Measurements from ENCODE around the gene ATP5PD. TPM values are rescaled to one million over a fixed set of nuclear protein-coding genes. Genes with fewer than 3 reads are reported as not detected.

The ATP5PD gene
- total and polyA plus RNA-seq, 2 of the 8 experiments (the other 6 are each of a cell fraction or from before 2014, with no cell fraction given), result 335 to 407 TPM

GRCh38 chr17:75064040-75064439 is 17.3 kb upstream of the ATP5PD start:
- Histone ChIP-seq H2BK5ac (ENCODE audit: low read depth, low read length) (no peak overlapping the region), H4K5ac (ENCODE audit: insufficient read length, low read depth, low read length) (no peak overlapping the region), H3K18ac (ENCODE audit: extremely low read depth, low read length) (no peak overlapping the region), H3K4me2 (ENCODE audit: insufficient read depth in 1 of 2, low read depth in 2 of 2, low read length in 2 of 2) (no peak overlapping the region), H3K27me3 (replicated peaks in 1 of 4; ENCODE audit: control insufficient read depth in 3 of 4, extremely low read depth in 1 of 4, insufficient read depth in 3 of 4, low read length in 3 of 4) (no peaks in the 10 kb centered on the region), H3K23ac (ENCODE audit: insufficient read length) (no peak overlapping the region), H3K79me2 (ENCODE audit: control insufficient read depth in 1 of 2, insufficient read depth in 2 of 2, low read length in 2 of 2) (no peaks in the 10 kb centered on the region), H3K27ac (ENCODE audit: low read depth, low read length) (no peak overlapping the region), H4K8ac (ENCODE audit: extremely low read depth, insufficient read depth, low read length) (no peak overlapping the region), H3K4ac (replicated peaks; ENCODE audit: insufficient read length, low read depth, low read length) (no peak overlapping the region), H2BK120ac (replicated peaks; ENCODE audit: low read depth, low read length) (no peak overlapping the region), H4K20me1 (replicated peaks in 1 of 2; ENCODE audit: control insufficient read depth in 1 of 2, insufficient read depth in 2 of 2, low read length in 2 of 2) (peaks cover 3 to 12% of the 10 kb centered on the region in 2 experiments), H3K36me3 (ENCODE audit: control insufficient read depth in 2 of 4, insufficient read depth in 4 of 4, low read length in 3 of 4) (peaks cover 20 to 55% (median 45%) of the 10 kb centered on the region in 4 experiments), H2AK5ac (ENCODE audit: low read depth, low read length) (no peak overlapping the region), H3K14ac (ENCODE audit: insufficient read length) (no peak overlapping the region), H3K9me3 (ENCODE audit: insufficient read depth in 2 of 2, low read depth in 1 of 2, low read length in 1 of 2) (no peaks in the 10 kb centered on the region), H3K79me1 (ENCODE audit: low read depth, low read length) (peaks cover 2% of the 10 kb centered on the region; the same call in 1 of the 2 replicates), H3K23me2 (ENCODE audit: low read depth, low read length) (no peaks in the 10 kb centered on the region), H2BK20ac (ENCODE audit: low read length) (no peak overlapping the region), H3K56ac (replicated peaks; ENCODE audit: insufficient read length, low read depth, low read length) (no peak overlapping the region), H3K4me1 (replicated peaks in 1 of 4; ENCODE audit: control insufficient read depth in 3 of 4, insufficient read depth in 4 of 4, low read length in 3 of 4) (no peaks in the 10 kb centered on the region; a peak in 1 of 7 replicates), H3K9ac (replicated peaks in 1 of 4; ENCODE audit: extremely low read depth in 1 of 4, low read depth in 3 of 4, low read length in 3 of 4) (no peak overlapping the region), H2BK12ac (ENCODE audit: low read depth, low read length) (no peak overlapping the region), H4K91ac (replicated peaks; ENCODE audit: insufficient read length, low read length) (no peak overlapping the region), H2BK15ac (ENCODE audit: low read length) (no peak overlapping the region), H2AFZ (ENCODE audit: low read length) (no peak overlapping the region), H3K4me3 (ENCODE audit: extremely low read depth in 1 of 4, insufficient read depth in 2 of 4, low read depth in 3 of 4, low read length in 4 of 4) (no peak overlapping the region)
- no peak for TF ChIP-seq SAP30 (IDR thresholded peaks at IDR 0.05; ENCODE audit: insufficient read depth, insufficient replicate concordance, low read length)
- TF ChIP-seq GABPA (IDR thresholded peaks at IDR 0.05; ENCODE audit: borderline replicate concordance, insufficient read depth, low read length), result no peak
- TF ChIP-seq JUND (IDR thresholded peaks at IDR 0.05; ENCODE audit: low read length), result no peak
- TF ChIP-seq TCF12 (IDR thresholded peaks at IDR 0.05; ENCODE audit: low read depth, low read length), result no peak
- no peak for TF ChIP-seq CHD1 (IDR thresholded peaks at IDR 0.05; ENCODE audit: low read depth, low read length)
- no peak for TF ChIP-seq ASH2L (IDR thresholded peaks at IDR 0.05; ENCODE audit: low read length)
- TF ChIP-seq KDM5A (IDR thresholded peaks at IDR 0.05; ENCODE audit: low read length), result no peak
- TF ChIP-seq GTF2F1 (IDR thresholded peaks at IDR 0.05; ENCODE audit: borderline replicate concordance, low read depth, low read length), result no peak
- no peak for TF ChIP-seq SIX5 (IDR thresholded peaks at IDR 0.05; ENCODE audit: low read depth, low read length)
- TF ChIP-seq MAFK (IDR thresholded peaks at IDR 0.05; ENCODE audit: low read depth, low read length), result no peak
- TF ChIP-seq SP2 (IDR thresholded peaks at IDR 0.05; ENCODE audit: low read length), result no peak
- TF ChIP-seq CBX8 (IDR thresholded peaks at IDR 0.05; ENCODE audit: borderline replicate concordance, low read depth, low read length), result no peak
- no peak for TF ChIP-seq SRF (IDR thresholded peaks at IDR 0.05; ENCODE audit: low read depth, low read length)
- DNase-seq (ENCODE audit: low read depth in 1 of 2, low spot score in 2 of 2) (no peak), FAIRE-seq (no peak)
- 93% methylated on average over 11 of the region's 11 CpGs; no CpG with 5 or more reads in 1 of the 2 experiments for WGBS, 2 experiments (ENCODE audit: extremely low coverage in 1 of 2, insufficient coverage in 1 of 2, insufficient read length in 1 of 2, insufficient replicate concordance in 2 of 2, low coverage in 1 of 2, low lambda C conversion rate in 2 of 2, missing lambda C conversion rate in 1 of 2)
- ChIA-PET POLR2A (ENCODE audit: partially characterized antibody) (interaction anchor here (0.8 to 1.5 kb wide), 4 partner anchors 10 to 91 kb away, joined by 3 to 6 read pairs (median 4); partner anchors contain the start of gene JPT1), CTCF (ENCODE audit: partially characterized antibody) (interaction anchor here (1.0 to 8.1 kb wide), 15 partner anchors 8 to 103 kb away, joined by 3 to 81 read pairs (median 11); no protein-coding TSS in a partner anchor)
